Jurkat, Clone E6-1 (cell line): Measurements from ENCODE around the gene MAP4K2.

Source experiments
- DNase-seq: peaks from one replicate; pipeline ENCODE4 v3.0.0-alpha.2; 2011; ENCODE audit warnings: low read depth, low spot score
- H3K4me3 ChIP-seq: 2 replicates; pipeline ENCODE4 v1.5.1; 2011; ENCODE audit warnings: mild to moderate bottlenecking, low read length, control low read depth, moderate library complexity

The MAP4K2 gene

GRCh38 chr11:64777449-64778222 lies 25.4 kb downstream of the MAP4K2 start:
- H3K4me3 ChIP-seq = peak overlapping the region; percentile 92
- peak; percentile 64 for DNase-seq

DNA sequence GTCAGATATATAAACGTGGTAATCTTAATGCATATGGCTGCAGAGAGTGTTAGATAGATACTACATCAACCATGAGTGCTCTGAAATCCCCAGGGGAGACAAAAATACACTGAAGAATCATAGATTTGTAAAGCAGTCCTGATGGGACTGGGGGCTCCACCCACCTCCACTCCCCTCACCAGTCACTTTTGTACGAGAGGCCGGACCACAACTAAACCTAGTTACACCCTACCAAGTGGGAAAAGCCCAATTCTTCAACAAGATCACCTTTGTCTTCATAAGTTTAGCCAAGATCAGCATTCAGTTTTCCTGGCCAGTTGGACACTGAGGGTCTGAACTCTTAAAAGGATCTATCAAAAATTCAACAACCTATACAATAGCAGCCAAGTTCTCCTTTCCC lies 26.1 kb downstream of the MAP4K2 start:
- H3K4me3 ChIP-seq = peak overlapping the region; percentile 92
- DNase-seq = no peak

DNA sequence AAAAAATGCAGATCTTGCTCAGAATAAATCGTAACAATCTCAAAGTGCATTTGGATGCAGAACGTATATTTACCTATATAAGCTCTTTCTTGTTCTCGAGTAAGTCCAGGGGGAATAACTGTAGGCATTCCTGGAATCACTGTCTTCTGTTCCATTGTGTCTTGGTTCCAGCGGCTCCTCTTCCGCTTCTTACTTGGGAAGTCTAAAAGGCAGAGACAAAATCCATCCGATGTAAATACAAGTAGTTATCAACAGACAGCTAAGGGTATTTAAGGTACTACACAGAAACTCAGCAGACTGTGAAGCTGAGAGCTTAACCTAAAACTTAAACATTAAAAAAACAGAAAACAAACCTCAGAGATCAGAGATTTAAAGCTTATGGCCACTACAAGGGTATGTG lies 26.6 kb downstream of the MAP4K2 start:
- DNase-seq = no peak
- peak overlapping the region; percentile 92; the same call in 1 of the 2 replicates for H3K4me3 ChIP-seq

GRCh38 chr11:64774144-64774543 lies 28.9 kb downstream of the MAP4K2 start:
- no peak overlapping the region for H3K4me3 ChIP-seq
- DNase-seq = no peak

DNA sequence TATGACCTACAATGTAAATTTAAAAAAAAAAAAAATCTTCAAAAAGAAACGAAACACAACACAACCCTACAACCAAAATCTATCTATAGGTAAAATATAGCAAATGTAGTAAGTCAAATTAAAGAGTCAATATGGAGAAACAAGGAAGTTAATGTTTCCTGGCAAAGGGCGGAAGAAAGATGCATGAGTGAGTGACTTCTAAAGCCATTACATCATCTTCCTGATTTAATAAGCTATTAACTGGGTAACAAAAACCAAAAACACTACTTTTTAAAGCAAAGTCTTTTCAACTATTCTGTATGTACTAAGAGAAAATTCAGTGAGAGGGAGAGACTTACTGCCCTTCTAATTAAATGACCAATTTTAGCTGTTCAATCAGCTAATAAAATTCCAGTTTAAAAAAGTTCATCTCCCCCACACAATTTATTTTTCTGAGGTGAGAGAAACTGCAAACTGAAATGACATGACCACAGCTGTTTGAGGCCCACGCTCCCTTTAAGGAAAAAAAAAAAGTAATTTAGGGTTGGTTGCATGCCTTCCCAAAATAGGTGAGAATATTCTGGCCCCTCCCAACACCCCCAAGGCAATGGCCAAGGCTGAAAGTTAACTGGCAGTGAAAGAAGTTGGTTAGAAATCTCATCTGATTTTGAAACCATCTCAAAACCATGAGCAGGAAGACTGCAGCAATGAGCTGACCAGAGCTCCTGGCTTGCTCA lies 30.6 kb downstream of the MAP4K2 start:
- DNase-seq = no peak
- H3K4me3 ChIP-seq = no peak overlapping the region

DNA sequence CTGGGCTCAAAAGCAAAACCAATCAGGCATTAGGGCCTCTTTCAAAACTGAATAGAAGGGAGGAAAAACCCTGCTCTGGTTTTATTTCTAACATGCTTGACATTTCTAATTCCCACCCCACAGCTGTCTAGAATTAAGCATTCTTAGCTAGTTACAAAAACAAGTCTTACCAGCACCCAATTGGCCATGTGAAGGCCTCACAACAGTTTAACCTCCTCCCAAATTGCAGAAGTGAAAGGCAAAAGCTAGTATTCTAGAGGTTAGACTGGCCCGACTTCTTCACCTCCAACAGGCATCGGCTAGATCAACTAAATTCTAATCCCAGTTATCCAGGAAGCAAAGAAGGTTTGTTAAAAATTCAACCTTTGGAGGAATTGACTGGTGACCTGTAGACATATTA lies 31.2 kb downstream of the MAP4K2 start:
- DNase-seq = no peak
- H3K4me3 ChIP-seq = no peak overlapping the region

- no peak for DNase-seq
- H3K4me3 ChIP-seq = no peak overlapping the region
These were observed 32.9 kb downstream of the MAP4K2 start for GRCh38 chr11:64770120-64770519.

GRCh38 chr11:64769283-64769682 lies 33.7 kb downstream of the MAP4K2 start:
- DNase-seq = no peak

DNA sequence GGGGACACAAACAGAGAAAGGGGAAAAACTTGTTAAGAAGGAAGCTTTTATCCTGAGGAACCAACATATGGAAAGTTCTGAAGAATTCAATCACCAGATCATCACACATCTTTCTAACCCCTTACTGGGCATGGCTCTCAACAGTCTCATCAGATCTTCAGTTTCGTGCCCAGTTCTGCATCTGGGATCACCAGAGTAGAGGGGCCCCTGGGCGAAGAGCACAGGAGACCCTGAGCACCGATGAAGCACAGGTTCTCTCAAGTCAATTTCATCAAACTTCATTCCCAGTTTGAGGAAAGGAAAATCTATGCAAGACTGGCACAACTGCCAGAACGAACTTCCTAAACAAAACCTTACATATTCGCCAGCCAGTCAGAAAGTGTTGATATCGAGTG lies 34.7 kb downstream of the MAP4K2 start:
- DNase-seq = no peak
- no peak overlapping the region for H3K4me3 ChIP-seq

More at GRCh38 chr11:64769283-64769682, 33.7 kb downstream of the MAP4K2 start:
- H3K4me3 ChIP-seq = no peak overlapping the region

DNA sequence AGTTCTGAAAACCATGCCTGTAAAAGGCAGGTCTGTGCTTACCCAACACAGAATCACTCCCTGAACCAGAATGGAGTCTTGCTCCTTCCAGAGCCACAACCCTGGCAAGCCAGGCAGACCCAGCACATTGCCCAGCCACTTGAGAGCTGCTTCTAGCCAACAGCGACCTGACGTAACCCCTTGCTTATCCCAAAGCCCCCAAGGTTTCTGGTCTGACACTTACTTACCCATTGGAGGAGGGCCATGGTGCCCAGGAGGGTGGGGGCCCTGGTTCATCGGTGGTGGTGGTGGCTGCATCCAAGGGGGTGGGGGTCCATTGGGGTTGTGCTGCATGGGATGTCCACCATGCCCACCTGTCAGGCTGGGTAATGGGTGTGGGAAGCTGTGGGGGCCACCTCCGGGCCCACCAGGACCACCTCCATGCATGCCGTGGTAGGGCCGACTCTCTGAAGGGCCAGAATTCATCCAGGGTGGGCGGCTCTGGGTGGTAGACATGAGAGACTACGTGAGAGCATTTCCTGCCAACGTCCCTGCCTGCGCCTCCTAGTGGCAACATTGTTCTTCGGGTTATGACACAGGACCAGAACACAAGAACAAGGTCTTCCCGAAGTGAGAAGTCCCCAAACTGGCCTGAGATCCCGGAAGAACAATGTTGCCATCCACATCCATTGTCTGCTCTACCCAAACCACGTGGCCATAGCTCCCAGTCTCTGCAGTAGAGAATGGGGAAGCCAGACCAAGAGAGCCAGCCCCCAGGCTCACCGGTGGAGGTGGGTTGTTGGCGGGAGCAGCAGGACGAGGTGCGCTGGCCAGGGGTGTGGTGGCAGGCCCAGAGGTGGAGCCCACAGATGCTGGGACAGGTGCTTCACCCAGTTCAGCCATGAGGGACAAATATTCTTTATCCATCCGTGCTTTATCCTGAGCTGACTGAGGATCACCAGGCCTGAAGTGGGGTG lies 35.4 kb downstream of the MAP4K2 start:
- H3K4me3 ChIP-seq = no peak overlapping the region
- peak; percentile 82 for DNase-seq

DNA sequence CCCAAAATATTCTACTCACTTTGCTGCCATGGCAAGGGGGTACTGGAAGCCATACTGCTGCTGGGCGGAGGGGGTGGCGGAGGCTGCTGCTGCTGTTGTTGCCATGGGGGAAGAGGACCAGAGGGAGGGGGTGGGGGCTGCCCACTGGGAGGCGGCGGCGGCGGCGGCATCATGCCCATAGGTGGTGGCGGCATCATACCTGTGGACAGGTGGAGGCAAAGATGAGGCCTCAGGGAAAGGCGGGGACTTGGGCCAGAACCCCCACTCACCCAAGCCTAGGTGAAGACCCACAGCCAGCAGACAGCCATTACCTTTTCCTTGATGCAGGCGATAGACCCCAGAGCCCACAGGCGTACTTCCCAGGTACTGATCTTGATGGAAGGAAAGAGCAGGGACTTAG lies 36.1 kb downstream of the MAP4K2 start:
- no peak for DNase-seq

GRCh38 chr11:64765851-64766665 lies 37.0 kb downstream of the MAP4K2 start:
- no peak for DNase-seq
- H3K4me3 ChIP-seq = no peak overlapping the region

More for the DNA sequence above, 36.1 kb downstream of the MAP4K2 start:
- no peak overlapping the region for H3K4me3 ChIP-seq

- DNase-seq = no peak
- no peak overlapping the region for H3K4me3 ChIP-seq
These were observed 37.6 kb downstream of the MAP4K2 start for GRCh38 chr11:64765291-64765850.

- DNase-seq = no peak
- peak overlapping the region; percentile 30 for H3K4me3 ChIP-seq
These were observed 38.3 kb downstream of the MAP4K2 start for GRCh38 chr11:64764753-64765152.

DNA sequence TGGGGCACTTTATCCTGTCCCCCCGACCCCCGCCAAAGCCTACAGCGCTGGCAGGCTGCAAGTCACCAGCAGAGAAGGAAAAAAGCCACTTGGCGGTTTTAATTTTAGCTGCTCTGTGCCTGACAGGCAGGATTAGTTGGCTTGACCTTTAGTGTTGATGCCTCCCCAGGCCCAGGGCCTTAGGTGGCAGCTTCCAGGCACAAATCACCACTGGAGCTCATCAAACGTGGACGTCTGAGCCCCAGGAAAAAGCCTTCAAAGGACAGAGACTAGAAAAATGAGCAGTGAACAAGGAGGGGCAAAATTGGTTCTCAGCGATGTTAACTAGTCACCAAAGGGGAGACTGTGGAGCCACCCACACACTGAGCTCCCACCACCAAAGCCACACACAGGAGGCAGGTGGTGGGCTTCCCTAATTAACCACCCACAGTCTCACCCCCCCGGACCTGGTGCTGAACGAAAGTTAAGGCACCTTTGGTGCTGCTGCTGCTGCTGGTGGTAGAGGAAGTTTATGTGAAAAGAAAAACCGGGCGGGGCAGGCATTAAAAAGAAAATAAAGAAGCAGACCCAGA lies 38.9 kb downstream of the MAP4K2 start:
- peak; percentile 91 for DNase-seq
- H3K4me3 ChIP-seq = 0 out of 2 replicates have a peak overlapping the region, but pooled peaks have one; percentile 1

DNA sequence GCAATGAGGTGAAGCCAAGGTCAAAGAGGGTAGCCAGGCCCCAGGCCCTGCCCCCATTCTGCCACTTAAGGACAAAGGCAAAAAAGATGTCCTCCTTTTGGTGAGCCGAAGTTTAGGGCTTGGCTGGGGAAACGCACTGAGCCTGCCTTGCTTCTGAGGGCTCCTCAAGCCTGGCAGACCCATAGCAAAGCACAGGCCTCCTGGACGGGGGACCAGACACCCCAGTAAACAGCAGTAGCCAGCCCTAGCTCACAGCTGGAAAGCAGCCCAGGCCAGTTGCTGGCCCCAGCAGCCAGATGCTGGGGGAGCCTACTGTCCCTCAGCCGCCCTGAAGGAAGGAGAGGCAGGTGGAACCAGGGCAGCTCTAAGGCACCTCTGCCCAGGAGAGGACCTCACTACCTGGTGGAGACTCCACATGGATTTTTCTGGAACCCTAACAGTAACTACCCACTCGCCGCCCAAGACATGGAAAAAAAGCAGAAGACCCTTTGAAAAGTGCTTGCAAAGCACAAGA lies 39.4 kb downstream of the MAP4K2 start:
- H3K4me3 ChIP-seq = peak overlapping the region; percentile 1; the same call in 1 of the 2 replicates
- DNase-seq = no peak

- peak; percentile 83 for DNase-seq
These were observed 40.1 kb downstream of the MAP4K2 start for GRCh38 chr11:64762674-64763525.

More at GRCh38 chr11:64762674-64763525, 40.1 kb downstream of the MAP4K2 start:
- no peak overlapping the region for H3K4me3 ChIP-seq
